ENCODE measurements around the gene SCAMP3. TPM values are rescaled to one million over a fixed set of nuclear protein-coding genes. Genes with fewer than 3 reads are reported as not detected.

SCAMP3 gene
- polyA plus RNA-seq, 1 donor from 2014 or later: 34.6 TPM

- no peak for TF ChIP-seq CTCF (IDR thresholded peaks at IDR 0.05; ENCODE audit: poor library complexity, severe bottlenecking)
- Histone ChIP-seq H3F3A (ENCODE audit: insufficient read depth, low read length, poor library complexity, severe bottlenecking) (no peaks in the 10 kb centered on the region), H3K27me3 (ENCODE audit: insufficient read depth, low read depth, low read length) (peaks cover under 1% of the 10 kb centered on the region), H3K9ac (ENCODE audit: low read length) (no peak overlapping the region), H3K9me2 (ENCODE audit: insufficient read depth, low read length) (no peaks in the 10 kb centered on the region), H3K4me3 (ENCODE audit: low read length) (no peak overlapping the region), H3K36me3 (ENCODE audit: insufficient read depth, low read length) (no peaks in the 10 kb centered on the region), H2AFZ (ENCODE audit: low read depth, low read length) (no peak overlapping the region), H3K4me2 (ENCODE audit: low read length) (no peak overlapping the region), H3K79me2 (replicated peaks; ENCODE audit: insufficient read depth, low read length) (no peaks in the 10 kb centered on the region), H3K9me3 (ENCODE audit: low read length) (no peaks in the 10 kb centered on the region), H3K27ac (ENCODE audit: low read length) (no peak overlapping the region), H4K20me1 (ENCODE audit: insufficient read depth) (no peaks in the 10 kb centered on the region)
Observed at GRCh38 chr1:155287987-155288543, 25.9 kb upstream of the SCAMP3 start.

GRCh38 chr1:155286544-155286943 lies 24.4 kb upstream of the SCAMP3 start:
- no peak overlapping the region for H3K27ac ChIP-seq (ENCODE audit: low read length)
- no peaks in the 10 kb centered on the region for H4K20me1 ChIP-seq (ENCODE audit: insufficient read depth)
- H3K36me3 ChIP-seq (ENCODE audit: insufficient read depth, low read length): no peaks in the 10 kb centered on the region

GRCh38 chr1:155285631-155286044 lies 23.5 kb upstream of the SCAMP3 start:
- Histone ChIP-seq H3F3A (ENCODE audit: insufficient read depth, low read length, poor library complexity, severe bottlenecking) (no peaks in the 10 kb centered on the region), H3K4me2 (ENCODE audit: low read length) (no peak overlapping the region), H3K4me3 (ENCODE audit: low read length) (no peak overlapping the region), H3K36me3 (ENCODE audit: insufficient read depth, low read length) (no peaks in the 10 kb centered on the region), H3K9me2 (ENCODE audit: insufficient read depth, low read length) (no peaks in the 10 kb centered on the region), H2AFZ (ENCODE audit: low read depth, low read length) (no peak overlapping the region), H3K79me2 (replicated peaks; ENCODE audit: insufficient read depth, low read length) (no peaks in the 10 kb centered on the region), H3K27me3 (ENCODE audit: insufficient read depth, low read depth, low read length) (no peaks in the 10 kb centered on the region), H3K27ac (ENCODE audit: low read length) (no peak overlapping the region), H3K9me3 (ENCODE audit: low read length) (no peaks in the 10 kb centered on the region), H4K20me1 (ENCODE audit: insufficient read depth) (no peaks in the 10 kb centered on the region), H3K9ac (ENCODE audit: low read length) (no peak overlapping the region)
- TF ChIP-seq REST (IDR thresholded peaks at IDR 0.05; ENCODE audit: borderline replicate concordance): no peak
- no peak for TF ChIP-seq POLR2AphosphoS5 (IDR thresholded peaks at IDR 0.05)

More at GRCh38 chr1:155286544-155286943, 24.4 kb upstream of the SCAMP3 start:
- H2AFZ ChIP-seq (ENCODE audit: low read depth, low read length): no peak overlapping the region
- H3K27me3 ChIP-seq (ENCODE audit: insufficient read depth, low read depth, low read length): no peaks in the 10 kb centered on the region
- no peak overlapping the region for H3K9ac ChIP-seq (ENCODE audit: low read length)
- no peaks in the 10 kb centered on the region for H3F3A ChIP-seq (ENCODE audit: insufficient read depth, low read length, poor library complexity, severe bottlenecking)
- H3K79me2 ChIP-seq (replicated peaks; ENCODE audit: insufficient read depth, low read length): no peaks in the 10 kb centered on the region
- TF ChIP-seq EZH2 (IDR thresholded peaks at IDR 0.05; ENCODE audit: borderline replicate concordance, insufficient read depth, low read length, poor library complexity, severe bottlenecking) (no peak), RAD21 (conservative IDR thresholded peaks at IDR 0.05) (no peak), MXI1 (conservative IDR thresholded peaks at IDR 0.05; ENCODE audit: poor library complexity, severe bottlenecking) (no peak), REST (IDR thresholded peaks at IDR 0.05; ENCODE audit: borderline replicate concordance) (no peak), EP300 (conservative IDR thresholded peaks at IDR 0.05; ENCODE audit: poor library complexity, severe bottlenecking) (no peak)
- no peak overlapping the region for H3K4me2 ChIP-seq (ENCODE audit: low read length)
- H3K9me3 ChIP-seq (ENCODE audit: low read length): no peaks in the 10 kb centered on the region
- no peak overlapping the region for H3K4me3 ChIP-seq (ENCODE audit: low read length)
- no peaks in the 10 kb centered on the region for H3K9me2 ChIP-seq (ENCODE audit: insufficient read depth, low read length)
